ENCODE data around the gene MRPL20. TPM values are rescaled to one million over a fixed set of nuclear protein-coding genes. Genes with fewer than 3 reads are reported as not detected.
"Not testable (repeated sequence)": the region's sequence is repeated elsewhere in the genome, so short reads cannot be mapped to it uniquely, and the experiment has no call there.

Gene MRPL20
- total RNA-seq, 1 donor from 2014 or later, result 89.2 TPM

GRCh38 chr1:1385339-1385738 lies 21.8 kb downstream of the MRPL20 start:
- not testable (repeated sequence) for ATAC-seq

- no peak for ATAC-seq
Measured at GRCh38 chr1:1381294-1381693, 25.8 kb downstream of the MRPL20 start.

- no peak for ATAC-seq
Measured at GRCh38 chr1:1380860-1381259, 26.2 kb downstream of the MRPL20 start.

GRCh38 chr1:1377540-1378205 lies 29.4 kb downstream of the MRPL20 start:
- ATAC-seq, result no peak

- no peak for ATAC-seq
Measured at GRCh38 chr1:1376551-1377226, 30.4 kb downstream of the MRPL20 start.

- ATAC-seq, result peak; percentile 92
Measured at GRCh38 chr1:1374929-1375662, 32.0 kb downstream of the MRPL20 start, which contains the start of gene AURKAIP1. TSS of gene AURKAIP1 (minus strand) at chr1:1375207. CDS start at chr1:1374756, 451 bp downstream.

- peak; percentile 6 for ATAC-seq
Measured at GRCh38 chr1:1374589-1374928, 32.5 kb downstream of the MRPL20 start.

- ATAC-seq, result no peak
Measured at GRCh38 chr1:1373815-1374588, 33.1 kb downstream of the MRPL20 start.

GRCh38 chr1:1373051-1373814 lies 33.9 kb downstream of the MRPL20 start:
- no peak for ATAC-seq

GRCh38 chr1:1371746-1372711 lies 35.1 kb downstream of the MRPL20 start:
- peak; percentile 29 for ATAC-seq

GRCh38 chr1:1371364-1371745 lies 35.7 kb downstream of the MRPL20 start:
- ATAC-seq, result no peak

- ATAC-seq, result no peak
Measured at GRCh38 chr1:1370771-1371300, 36.3 kb downstream of the MRPL20 start.

- ATAC-seq, result not testable (repeated sequence)
Measured at GRCh38 chr1:1370094-1370493, 37.0 kb downstream of the MRPL20 start.

GRCh38 chr1:1367315-1367714 lies 39.8 kb downstream of the MRPL20 start:
- ATAC-seq, result no peak

- no peak for ATAC-seq
Measured at GRCh38 chr1:1366699-1367066, 40.4 kb downstream of the MRPL20 start.

- no peak for ATAC-seq
Measured at GRCh38 chr1:1365875-1366698, 41.0 kb downstream of the MRPL20 start.

- peak; percentile 72 for ATAC-seq
Measured at GRCh38 chr1:1364266-1364665, 42.8 kb downstream of the MRPL20 start.

- ATAC-seq, result no peak
Measured at GRCh38 chr1:1361982-1362423, 45.1 kb downstream of the MRPL20 start.

GRCh38 chr1:1361233-1361981 lies 45.7 kb downstream of the MRPL20 start:
- no peak for ATAC-seq
